Aorta (tissue), 4 donors: ENCODE data around the gene GPX5. TPM values are rescaled to one million over a fixed set of nuclear protein-coding genes. Genes with fewer than 3 reads are reported as not detected.

ENCODE experiments used
- polyA plus RNA-seq, 2 donors: library from polyadenylated mRNA; stranded (reverse); fragments of 200-250 nt; gene quantifications; one replicate each; pipeline ENCODE4 v1.2.3, GENCODE V29; 2013
- total RNA-seq, 2 donors: library from RNA; stranded (reverse); fragmentation: NEBNext Ultra II Directional; extraction: Animal tissue kit (Norgen Biotek cat#: 25700); gene quantifications; one replicate each; pipeline ENCODE4 v1.2.1, GENCODE V29; 2021
- donor health status: healthy with polysubstance abuse.
- donor health status: Bipolar disorder and iron deficiency.
- donor health status: DM: no; HTN: no; CAD: no.
- donor health status: DM: yes; HTN: yes; CAD: no.

GPX5 gene
- total and polyA plus RNA-seq, 4 donors: not detected

Other genes with a start within 250 kb of the GPX5 start
- gene PGBD1, start 244.3 kb upstream of the GPX5 start, total RNA-seq: 1 to 10 TPM; 6.2 to 6.7 TPM
- gene PGBD1, start 244.3 kb upstream of the GPX5 start, polyA plus RNA-seq: 1 to 10 TPM; 3.5 to 7.2 TPM
- gene ZSCAN31, start 189.7 kb upstream of the GPX5 start, total RNA-seq: 10 to 100 TPM in 1 of 2 donors, 1 to 10 TPM in 1; 8.3 to 10.9 TPM
- 1 to 10 TPM; 4.4 to 7.6 TPM for gene ZSCAN31, start 189.7 kb upstream of the GPX5 start, polyA plus RNA-seq
- gene ZKSCAN3, start 175.9 kb upstream of the GPX5 start, total RNA-seq: 1 to 10 TPM; 4.2 to 8.6 TPM
- gene ZKSCAN3, start 175.9 kb upstream of the GPX5 start, polyA plus RNA-seq: 1 to 10 TPM in 1 of 2 donors, under 1 TPM in 1; 0.50 to 2.7 TPM
- 1 to 10 TPM; 5.0 to 7.0 TPM for gene ZSCAN12, start 126.1 kb upstream of the GPX5 start, total RNA-seq
- 1 to 10 TPM; 2.3 to 3.3 TPM for gene ZSCAN12, start 126.1 kb upstream of the GPX5 start, polyA plus RNA-seq
- gene ZSCAN23, start 82.4 kb upstream of the GPX5 start, total RNA-seq: 1 to 10 TPM; 2.9 to 4.5 TPM
- 1 to 10 TPM in 1 of 2 donors, under 1 TPM in 1; 0.82 to 1.5 TPM for gene ZSCAN23, start 82.4 kb upstream of the GPX5 start, polyA plus RNA-seq
- not detected for gene GPX6, start 10.1 kb upstream of the GPX5 start, total RNA-seq
- gene GPX6, start 10.1 kb upstream of the GPX5 start, polyA plus RNA-seq: not detected